Gastrocnemius medialis (tissue), 4 donors: ENCODE measurements around the gene ACAD10.

Source experiments
- CTCF ChIP-seq, 5 experiments: fragments of 450-650 bp in 3 of 5; fragments of 200-600 bp in 2 of 5; sonication (generic) in 2 of 5; IDR thresholded peaks in 4 of 5; conservative IDR thresholded peaks in 1 of 5; 1 replicate in 4 of 5; 2 replicates in 1 of 5; pipeline ENCODE4 v1.5.1; 2016 to 2019; ENCODE audit warnings: antibody characterized with exemption in 5 of 5, mild to moderate bottlenecking in 3 of 5, moderate library complexity in 3 of 5
- POLR2A ChIP-seq, 2 donors: fragments of 450-650 bp; IDR thresholded peaks; one replicate each; pipeline ENCODE4 v1.6.1; 2017; ENCODE audit warnings: antibody characterized with exemption in 2 of 2, mild to moderate bottlenecking in 2 of 2, moderate library complexity in 2 of 2

- TF ChIP-seq CTCF (IDR thresholded peaks at IDR 0.05 in 4 of 5, conservative IDR thresholded peaks at IDR 0.05 in 1 of 5) (no peak), POLR2A (IDR thresholded peaks at IDR 0.05) (no peak)
Observed at GRCh38 chr12:111728795-111729194, 42.9 kb downstream of the ACAD10 start.
